Fibroblast of skin of right quadriceps (primary cell): Measurements from ENCODE around the gene PRLR.

Source experiments
- DNase-seq: peaks from one replicate; pipeline ENCODE4 v3.0.0-alpha.2; 2013

Gene PRLR

DNA sequence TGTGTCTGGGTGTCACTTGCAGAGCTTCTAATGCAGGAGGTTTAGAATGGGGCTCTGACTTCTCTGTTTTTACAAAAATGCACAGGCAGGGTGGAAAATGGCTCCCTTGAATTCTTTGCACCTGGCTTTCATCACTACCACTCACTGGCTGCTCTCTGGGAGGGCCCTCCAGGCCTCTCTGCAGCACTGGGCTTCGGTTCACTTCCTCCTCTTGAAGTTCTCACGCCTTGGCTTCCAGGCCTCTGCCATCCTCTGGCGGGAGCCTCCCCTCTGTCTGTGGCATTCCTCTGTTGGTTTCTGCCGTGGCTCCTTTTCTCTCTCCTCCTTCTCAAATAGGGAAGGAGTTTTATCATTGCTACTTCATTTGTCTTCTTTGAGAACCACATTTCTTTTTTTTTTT lies 2.8 kb upstream of the PRLR start:
- no peak for DNase-seq

GRCh38 chr5:35232124-35232523 lies 1.8 kb upstream of the PRLR start:
- no peak for DNase-seq

- no peak for DNase-seq
Observed at GRCh38 chr5:35229076-35230037, 930 bp downstream of the PRLR start.

GRCh38 chr5:35228310-35228709 lies 2.0 kb downstream of the PRLR start:
- no peak for DNase-seq

DNA sequence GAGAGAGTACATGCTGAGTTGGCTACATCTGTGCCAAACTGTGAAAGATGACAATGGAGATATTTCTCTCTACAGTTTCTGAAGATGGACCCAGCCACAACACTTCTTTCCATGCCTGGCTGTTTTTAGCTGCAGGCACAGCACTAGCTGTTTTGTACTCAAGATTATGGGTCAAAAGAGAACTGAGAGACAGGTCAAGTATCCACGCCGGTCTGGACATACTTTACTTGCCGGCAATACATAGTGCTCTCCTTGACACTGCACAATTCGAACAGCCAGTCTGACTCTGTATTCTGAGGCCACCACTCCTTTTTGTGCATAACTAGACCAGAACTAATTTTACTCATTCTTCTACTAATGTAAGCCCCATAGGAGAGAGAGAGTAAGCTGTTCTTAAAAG lies 2.6 kb downstream of the PRLR start:
- DNase-seq = no peak

GRCh38 chr5:35223787-35224395 lies 6.4 kb downstream of the PRLR start:
- DNase-seq = no peak

DNA sequence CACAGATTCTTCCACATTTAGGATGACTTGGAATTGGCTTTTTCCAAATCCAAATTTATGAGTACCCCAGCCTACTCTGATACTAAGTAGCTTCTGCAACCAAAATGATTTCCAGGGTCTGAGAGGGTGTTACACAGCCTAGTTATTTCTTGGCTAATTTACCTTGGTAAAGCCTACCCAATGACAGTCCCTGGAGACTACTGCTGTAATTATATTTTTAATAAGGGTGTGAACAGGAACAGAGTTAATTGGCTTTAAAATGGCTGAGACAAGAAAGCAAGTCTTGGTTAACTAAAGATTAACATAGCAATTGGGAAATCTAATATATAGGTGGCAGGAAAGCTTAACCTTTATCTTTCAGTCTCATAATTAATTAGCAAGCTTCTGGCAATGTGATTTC lies 9.3 kb downstream of the PRLR start:
- DNase-seq = no peak

DNA sequence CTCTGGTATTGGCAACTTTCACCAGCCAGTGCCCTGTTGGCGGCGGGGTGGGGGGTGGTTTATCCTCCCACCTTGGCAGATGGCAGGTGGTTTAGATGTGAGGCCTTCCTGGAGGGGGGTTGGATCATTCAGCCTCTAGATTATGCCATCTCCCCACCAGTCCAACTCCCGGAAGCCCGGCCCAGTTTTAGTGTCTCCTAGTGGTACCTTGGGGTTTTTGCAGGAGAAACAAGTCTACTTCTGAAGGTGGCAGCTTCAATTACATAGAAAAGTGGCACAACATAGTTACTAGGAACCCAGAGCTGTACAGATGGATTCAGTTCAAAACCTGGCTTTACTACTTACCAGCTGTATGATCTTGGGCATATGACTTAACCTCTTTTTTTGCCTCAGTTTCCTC lies 11.3 kb downstream of the PRLR start:
- no peak for DNase-seq

DNA sequence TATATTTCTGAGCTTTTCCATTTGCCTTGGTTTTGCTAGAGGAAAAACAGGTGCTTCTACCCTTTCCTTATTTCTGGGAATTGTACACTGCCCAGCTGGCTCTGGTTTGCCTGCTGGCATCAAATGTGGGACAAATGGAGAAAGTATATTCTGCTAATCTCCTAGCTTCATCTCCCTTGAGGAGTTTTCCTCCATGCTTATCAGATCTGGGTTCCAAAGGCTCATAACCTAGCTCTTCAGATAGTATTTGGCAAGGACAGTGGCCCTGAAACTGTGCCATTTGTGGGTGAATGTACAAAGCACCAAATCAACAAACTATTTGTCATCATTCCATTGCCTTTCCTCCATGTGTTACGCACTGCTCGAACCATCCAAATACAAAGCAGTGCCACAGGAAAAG lies 16.2 kb downstream of the PRLR start:
- no peak for DNase-seq

GRCh38 chr5:35213608-35214007 lies 16.7 kb downstream of the PRLR start:
- no peak for DNase-seq

DNA sequence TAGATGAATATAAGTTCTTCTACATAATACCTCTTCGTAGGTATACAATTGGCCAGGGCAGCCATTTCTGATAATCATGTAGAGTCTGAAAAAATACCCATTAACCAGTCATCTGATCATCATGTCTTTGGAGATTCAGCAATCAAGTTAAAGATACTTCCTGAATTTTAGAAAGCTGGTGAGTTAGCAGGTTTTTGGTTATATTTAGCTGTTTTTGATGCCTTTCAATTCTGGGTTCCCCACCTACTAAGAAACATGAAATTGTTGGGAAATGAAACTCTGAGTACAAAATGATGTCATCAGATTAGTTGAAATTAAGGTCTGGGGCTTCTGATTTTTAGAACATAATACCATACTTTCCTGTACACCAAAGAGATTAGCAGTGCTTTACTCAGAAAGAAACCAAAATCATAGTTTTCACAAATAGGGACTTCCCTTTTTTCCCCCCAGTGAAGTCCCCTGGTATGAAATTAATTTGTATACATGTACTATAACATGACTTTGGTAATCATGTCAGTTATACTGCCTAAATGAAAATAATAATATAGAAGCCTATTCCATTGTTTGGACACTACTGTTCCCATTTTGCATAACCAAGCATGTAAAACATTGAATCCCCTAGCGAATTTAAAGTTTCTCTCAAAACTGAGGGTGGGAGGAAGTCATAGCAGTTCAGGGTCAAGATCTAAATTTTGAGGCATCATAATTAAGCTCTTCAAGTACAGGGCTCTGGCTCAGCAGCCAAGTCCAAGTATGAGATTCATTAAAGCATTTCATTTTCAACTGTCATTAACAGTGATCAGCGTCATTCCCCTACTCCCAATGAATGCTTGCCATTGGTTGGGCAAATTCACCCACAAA lies 17.9 kb downstream of the PRLR start:
- DNase-seq = no peak

GRCh38 chr5:35209862-35210261 lies 20.4 kb downstream of the PRLR start:
- DNase-seq = no peak

DNA sequence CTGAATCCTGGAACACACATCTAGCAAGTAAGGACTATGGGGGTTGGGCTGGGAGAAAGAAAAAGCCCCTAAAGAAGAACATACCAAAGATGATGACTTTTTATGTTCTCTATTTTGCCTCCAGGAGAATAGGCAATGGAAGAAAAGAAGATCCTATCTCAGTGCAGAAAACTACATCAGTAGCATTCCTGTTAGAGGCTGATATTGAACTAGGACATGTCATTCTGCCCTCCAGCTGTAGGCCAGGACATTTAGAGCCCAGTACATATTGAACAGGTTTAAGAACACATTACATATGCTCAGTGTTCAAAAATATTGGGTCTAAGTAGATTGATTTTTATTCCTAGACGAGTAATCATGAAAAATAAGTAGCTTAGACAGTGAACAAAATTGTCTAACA lies 24.7 kb downstream of the PRLR start:
- DNase-seq = no peak

DNA sequence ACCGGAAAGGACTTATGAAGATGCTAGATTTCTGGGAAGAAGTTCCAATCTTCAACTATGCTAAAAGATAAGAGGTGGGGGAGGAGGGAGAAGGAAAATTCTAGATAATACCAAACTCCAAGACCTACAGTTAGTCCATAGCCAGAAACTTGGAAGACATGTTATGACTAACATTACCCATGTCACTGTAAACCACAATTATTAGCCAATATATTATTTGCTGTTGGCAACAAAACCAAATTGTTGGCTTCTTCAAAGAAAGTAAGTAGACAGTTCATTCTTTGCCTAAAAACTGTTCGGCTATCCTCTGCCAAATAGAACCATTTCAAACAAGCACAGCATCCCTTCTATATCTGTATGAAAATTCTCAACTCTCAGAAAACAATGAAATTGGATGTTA lies 25.1 kb downstream of the PRLR start:
- DNase-seq = peak; percentile 7

- DNase-seq = no peak
Observed at GRCh38 chr5:35203403-35203802, 26.9 kb downstream of the PRLR start.

GRCh38 chr5:35202319-35203111 lies 27.8 kb downstream of the PRLR start:
- peak; percentile 41 for DNase-seq

GRCh38 chr5:35201291-35201690 lies 29.0 kb downstream of the PRLR start:
- DNase-seq = no peak

DNA sequence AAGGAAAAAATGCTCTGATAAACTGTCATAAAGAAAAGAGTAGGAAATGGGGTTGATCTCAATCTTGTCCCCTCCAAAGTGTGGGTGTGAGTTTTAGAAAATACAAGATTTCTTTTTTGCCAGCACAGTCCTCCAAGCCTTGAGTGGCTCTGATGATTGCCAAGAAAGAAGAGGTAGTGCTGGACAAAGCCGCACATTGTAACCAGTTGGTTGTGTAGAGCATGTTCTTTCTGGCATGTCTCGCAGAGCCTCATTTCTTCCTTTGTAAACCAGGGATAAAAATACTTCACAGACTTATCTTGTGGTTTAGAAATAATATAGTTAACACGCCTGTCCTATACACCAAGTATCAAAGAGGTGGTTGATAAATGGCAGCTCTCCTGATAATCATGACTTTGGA lies 30.4 kb downstream of the PRLR start:
- no peak for DNase-seq

GRCh38 chr5:35198686-35199085 lies 31.6 kb downstream of the PRLR start:
- DNase-seq = peak; percentile 59

DNA sequence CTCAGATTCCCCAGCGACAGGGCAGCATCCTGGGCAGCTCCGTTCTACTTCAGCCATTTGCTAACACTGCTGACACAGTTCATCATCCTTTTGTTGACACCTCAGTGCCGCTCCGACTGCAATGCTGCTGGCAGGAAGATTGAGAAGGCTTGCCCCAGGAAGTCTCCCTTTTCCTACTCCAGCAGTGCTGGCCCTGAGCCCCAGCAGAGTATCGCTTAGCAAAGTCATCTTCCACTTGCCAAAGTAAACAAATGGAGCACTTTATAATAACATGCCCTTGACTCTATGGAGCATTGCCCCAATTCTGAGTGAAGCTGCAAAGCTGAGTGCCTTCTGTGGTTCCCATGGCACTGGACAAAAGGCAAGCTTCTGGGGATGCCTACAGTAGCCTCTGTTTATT lies 32.2 kb downstream of the PRLR start:
- peak; percentile 69 for DNase-seq

GRCh38 chr5:35197351-35197750 lies 32.9 kb downstream of the PRLR start:
- no peak for DNase-seq

GRCh38 chr5:35195472-35195852 lies 34.8 kb downstream of the PRLR start:
- DNase-seq = no peak
